ENCODE results near the gene CD44.

Gene CD44

DNA sequence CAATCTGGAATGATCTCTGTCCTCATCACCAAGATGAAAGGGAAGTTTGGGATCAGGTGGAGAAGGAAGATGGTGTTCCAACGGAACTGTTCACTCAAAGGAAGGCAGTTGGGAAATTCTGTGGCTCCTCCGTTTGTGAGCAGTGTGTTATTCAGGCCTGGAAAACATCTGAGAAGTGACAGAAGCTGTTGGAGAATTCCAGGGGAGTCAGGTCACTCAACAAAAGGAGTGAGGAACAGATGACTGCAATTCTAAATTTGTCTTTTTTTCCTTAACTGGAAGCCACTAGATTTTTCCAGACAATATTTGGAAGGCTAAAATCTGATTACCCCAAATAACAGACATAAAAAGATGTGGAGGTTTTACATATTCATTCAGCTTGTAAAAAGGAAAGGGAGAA is 107.8 kb downstream of the CD44 start:
- Histone ChIP-seq H3K27me3 (ENCODE audit: control insufficient read depth, insufficient read depth, low read length) (no peaks in the 10 kb centered on the region), H3K4me1 (ENCODE audit: control insufficient read depth, insufficient read depth, low read length) (peaks cover 16% of the 10 kb centered on the region), H3K9ac (ENCODE audit: low read depth, low read length) (no peak overlapping the region), H3K4me2 (ENCODE audit: low read length) (no peak overlapping the region), H3K36me3 (ENCODE audit: insufficient read depth, low read length) (no peaks in the 10 kb centered on the region), H3K9me3 (replicated peaks; ENCODE audit: low read length) (no peaks in the 10 kb centered on the region), H3K4me3 (ENCODE audit: low read length) (no peak overlapping the region)

DNA sequence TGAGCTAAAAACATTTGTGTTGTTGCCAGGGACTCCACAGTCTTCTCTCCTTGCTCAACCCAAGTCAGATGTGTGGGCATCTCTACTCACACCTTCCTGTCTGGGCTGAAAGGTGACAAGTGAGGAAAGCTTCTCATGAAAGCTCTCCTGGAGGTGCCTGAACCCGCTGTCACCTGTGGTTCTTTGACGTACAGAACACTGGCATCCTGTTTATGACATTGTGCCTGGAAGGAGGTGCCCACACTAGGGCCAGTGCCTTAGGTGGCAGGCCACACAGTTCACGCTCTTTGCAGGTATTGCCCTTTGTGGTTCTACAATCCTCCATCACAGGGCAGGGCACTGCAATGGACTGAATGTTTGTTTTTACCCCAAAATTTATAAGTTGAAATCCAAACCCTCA is 108.5 kb downstream of the CD44 start:
- no peak overlapping the region for H3K4me3 ChIP-seq (ENCODE audit: low read length)
- H3K4me1 ChIP-seq (ENCODE audit: control insufficient read depth, insufficient read depth, low read length), result peaks cover 10% of the 10 kb centered on the region
- H3K27me3 ChIP-seq (ENCODE audit: control insufficient read depth, insufficient read depth, low read length), result no peaks in the 10 kb centered on the region
- H3K4me2 ChIP-seq (ENCODE audit: low read length), result no peak overlapping the region
- H3K36me3 ChIP-seq (ENCODE audit: insufficient read depth, low read length), result no peaks in the 10 kb centered on the region
- H3K9ac ChIP-seq (ENCODE audit: low read depth, low read length), result no peak overlapping the region
- no peaks in the 10 kb centered on the region for H3K9me3 ChIP-seq (replicated peaks; ENCODE audit: low read length)

DNA sequence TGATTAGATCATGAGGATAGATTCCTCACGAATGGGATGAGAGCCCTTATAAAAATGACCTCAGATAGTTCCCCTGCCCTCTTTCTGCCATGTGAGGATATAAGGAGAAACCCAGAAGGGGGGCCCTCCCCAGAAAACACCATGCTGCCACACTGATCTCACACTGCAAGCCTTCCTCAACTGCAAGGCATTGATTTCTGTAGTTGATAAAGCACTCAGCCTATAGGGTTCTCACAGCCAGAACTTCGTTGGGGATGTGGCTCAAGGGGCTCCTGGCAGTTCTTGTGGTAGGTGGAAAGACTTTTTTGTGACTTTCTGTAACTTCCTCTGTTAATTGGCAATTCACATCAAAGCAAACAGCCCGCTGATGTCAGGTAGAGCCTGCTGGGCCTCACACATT is 108.9 kb downstream of the CD44 start:
- Histone ChIP-seq H3K4me3 (ENCODE audit: low read length) (no peak overlapping the region), H3K36me3 (ENCODE audit: insufficient read depth, low read length) (no peaks in the 10 kb centered on the region), H3K4me1 (ENCODE audit: control insufficient read depth, insufficient read depth, low read length) (peaks cover 6% of the 10 kb centered on the region), H3K9me3 (replicated peaks; ENCODE audit: low read length) (no peaks in the 10 kb centered on the region), H3K4me2 (ENCODE audit: low read length) (no peak overlapping the region), H3K27me3 (ENCODE audit: control insufficient read depth, insufficient read depth, low read length) (no peaks in the 10 kb centered on the region), H3K9ac (ENCODE audit: low read depth, low read length) (no peak overlapping the region)

DNA sequence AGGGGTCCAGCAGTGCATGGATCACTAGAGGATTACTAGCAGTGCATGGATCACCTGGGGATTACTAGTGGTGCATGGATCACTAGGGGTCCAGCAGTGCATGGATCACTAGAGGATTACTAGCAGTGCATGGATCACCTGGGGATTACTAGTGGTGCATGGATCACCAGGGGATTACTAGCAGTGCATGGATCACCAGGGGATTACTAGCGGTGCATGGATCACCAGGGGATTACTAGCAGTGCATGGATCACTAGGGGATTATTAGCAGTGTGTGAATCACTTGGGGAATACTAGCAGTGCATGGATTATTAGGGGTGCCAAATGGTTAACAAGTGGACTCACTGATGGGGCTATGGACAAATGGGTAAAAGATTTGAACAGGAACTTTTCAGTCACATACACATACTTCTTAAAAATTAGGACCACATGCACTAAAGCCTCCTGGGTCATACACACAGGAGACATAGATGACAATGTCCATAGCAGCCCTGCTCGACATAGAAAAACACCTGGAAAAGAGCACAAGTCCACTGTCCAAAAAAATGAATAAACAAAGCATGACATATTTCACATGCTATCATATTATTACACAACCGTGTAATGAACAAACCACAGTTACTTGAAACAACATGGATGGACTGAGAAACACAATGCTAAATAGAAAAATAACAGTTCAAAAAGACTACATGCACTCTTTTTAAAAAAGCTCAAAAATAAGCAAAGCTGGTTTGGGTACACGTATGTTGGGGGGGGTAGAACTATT is 109.8 kb downstream of the CD44 start:
- Histone ChIP-seq H3K9me3 (replicated peaks; ENCODE audit: low read length) (no peaks in the 10 kb centered on the region), H3K4me1 (ENCODE audit: control insufficient read depth, insufficient read depth, low read length) (no peaks in the 10 kb centered on the region), H3K36me3 (ENCODE audit: insufficient read depth, low read length) (no peaks in the 10 kb centered on the region), H3K4me2 (ENCODE audit: low read length) (no peak overlapping the region), H3K9ac (ENCODE audit: low read depth, low read length) (no peak overlapping the region), H3K27me3 (ENCODE audit: control insufficient read depth, insufficient read depth, low read length) (no peaks in the 10 kb centered on the region), H3K4me3 (ENCODE audit: low read length) (no peak overlapping the region)

DNA sequence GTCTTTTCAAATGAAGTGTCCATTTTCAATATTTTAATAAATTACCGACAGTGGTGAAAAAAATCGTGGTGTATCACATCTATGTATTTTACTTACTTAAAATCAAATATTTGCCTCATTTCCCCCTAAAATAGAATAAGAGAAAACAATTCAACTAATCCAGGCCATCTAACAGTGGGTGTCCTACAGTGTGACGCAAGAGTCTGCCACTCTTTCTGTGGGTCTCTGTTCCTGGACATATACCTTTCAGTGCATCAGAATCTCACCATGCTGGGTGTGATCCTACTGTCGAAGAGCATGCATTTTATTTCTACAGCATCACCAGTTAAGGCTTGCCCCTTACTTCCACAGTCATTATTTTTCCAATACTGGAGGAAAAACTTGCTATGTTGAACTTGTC is 111.2 kb downstream of the CD44 start:
- Histone ChIP-seq H3K9ac (ENCODE audit: low read depth, low read length) (no peak overlapping the region), H3K27me3 (ENCODE audit: control insufficient read depth, insufficient read depth, low read length) (no peaks in the 10 kb centered on the region), H3K4me3 (ENCODE audit: low read length) (no peak overlapping the region), H3K9me3 (replicated peaks; ENCODE audit: low read length) (no peaks in the 10 kb centered on the region), H3K4me2 (ENCODE audit: low read length) (no peak overlapping the region), H3K36me3 (ENCODE audit: insufficient read depth, low read length) (no peaks in the 10 kb centered on the region), H3K4me1 (ENCODE audit: control insufficient read depth, insufficient read depth, low read length) (no peaks in the 10 kb centered on the region)

DNA sequence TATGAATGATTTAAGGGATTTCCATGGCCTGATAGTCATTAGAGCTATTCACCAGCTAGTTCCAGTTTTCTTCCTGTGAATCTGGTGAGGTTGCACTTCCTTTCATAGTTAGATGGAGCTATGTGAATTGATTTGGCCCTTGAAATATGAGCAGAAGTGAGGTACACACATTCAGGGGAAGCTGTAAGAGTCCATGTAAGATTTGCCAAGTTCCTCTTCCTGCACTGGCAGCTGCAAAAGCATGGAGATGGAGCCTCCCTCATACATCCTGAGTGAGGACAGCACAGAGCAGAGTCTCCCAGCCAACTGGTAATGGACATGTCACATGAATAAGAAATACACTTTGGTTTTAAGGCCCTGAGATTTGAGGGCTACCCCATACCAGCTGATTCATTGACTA is 111.7 kb downstream of the CD44 start:
- no peaks in the 10 kb centered on the region for H3K36me3 ChIP-seq (ENCODE audit: insufficient read depth, low read length)
- H3K27me3 ChIP-seq (ENCODE audit: control insufficient read depth, insufficient read depth, low read length), result no peaks in the 10 kb centered on the region
- H3K4me1 ChIP-seq (ENCODE audit: control insufficient read depth, insufficient read depth, low read length), result no peaks in the 10 kb centered on the region
- H3K9ac ChIP-seq (ENCODE audit: low read depth, low read length), result no peak overlapping the region
- H3K4me2 ChIP-seq (ENCODE audit: low read length), result no peak overlapping the region
- no peaks in the 10 kb centered on the region for H3K9me3 ChIP-seq (replicated peaks; ENCODE audit: low read length)
- no peak overlapping the region for H3K4me3 ChIP-seq (ENCODE audit: low read length)

DNA sequence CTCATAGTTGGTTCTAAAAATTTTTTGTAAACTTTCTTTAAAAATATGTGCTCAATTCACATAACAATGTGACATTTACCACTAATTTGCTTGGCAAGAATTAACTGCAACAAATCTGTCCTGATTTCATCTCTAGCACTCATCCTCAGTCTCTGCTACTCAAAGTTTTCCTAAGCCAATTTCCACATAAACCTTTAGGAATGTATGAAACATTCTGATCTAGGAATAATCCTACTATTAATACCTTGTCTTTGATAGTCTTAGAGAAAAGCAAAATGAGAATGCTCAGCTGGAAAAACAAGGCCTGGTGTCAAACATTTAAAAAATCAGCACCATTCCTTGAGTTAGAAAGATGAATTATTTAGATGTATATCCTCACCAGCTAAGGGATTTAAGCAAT is 114.3 kb downstream of the CD44 start:
- Histone ChIP-seq H3K27me3 (ENCODE audit: control insufficient read depth, insufficient read depth, low read length) (no peaks in the 10 kb centered on the region), H3K9ac (ENCODE audit: low read depth, low read length) (no peak overlapping the region), H3K4me2 (ENCODE audit: low read length) (no peak overlapping the region), H3K9me3 (replicated peaks; ENCODE audit: low read length) (no peaks in the 10 kb centered on the region), H3K4me1 (ENCODE audit: control insufficient read depth, insufficient read depth, low read length) (no peaks in the 10 kb centered on the region), H3K4me3 (ENCODE audit: low read length) (no peak overlapping the region), H3K36me3 (ENCODE audit: insufficient read depth, low read length) (no peaks in the 10 kb centered on the region)

DNA sequence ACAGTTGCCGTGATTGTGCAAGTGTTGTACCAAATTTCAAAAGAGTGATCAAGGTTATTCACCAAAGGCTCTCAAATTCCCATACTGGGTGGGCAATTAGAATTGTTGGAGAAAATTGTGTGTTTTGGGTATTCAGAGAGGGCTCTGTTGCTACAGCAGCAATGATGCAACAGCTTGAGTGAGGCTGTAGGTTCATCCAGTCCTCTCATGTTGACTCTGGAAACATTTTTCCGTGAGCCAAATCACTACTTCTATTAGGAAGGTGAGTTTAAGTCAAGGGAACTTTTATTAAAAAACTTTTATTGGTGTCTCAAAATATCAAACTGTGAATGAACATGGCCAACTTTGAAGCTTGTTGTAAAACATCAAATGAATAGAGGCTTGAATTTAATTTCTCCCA is 116.5 kb downstream of the CD44 start:
- H3K36me3 ChIP-seq (ENCODE audit: insufficient read depth, low read length), result no peaks in the 10 kb centered on the region
- H3K27me3 ChIP-seq (ENCODE audit: control insufficient read depth, insufficient read depth, low read length), result no peaks in the 10 kb centered on the region
- peaks cover 6% of the 10 kb centered on the region for H3K4me1 ChIP-seq (ENCODE audit: control insufficient read depth, insufficient read depth, low read length)
- no peak overlapping the region for H3K4me3 ChIP-seq (ENCODE audit: low read length)
- no peak overlapping the region for H3K4me2 ChIP-seq (ENCODE audit: low read length)
- no peak overlapping the region for H3K9ac ChIP-seq (ENCODE audit: low read depth, low read length)
- no peaks in the 10 kb centered on the region for H3K9me3 ChIP-seq (replicated peaks; ENCODE audit: low read length)

DNA sequence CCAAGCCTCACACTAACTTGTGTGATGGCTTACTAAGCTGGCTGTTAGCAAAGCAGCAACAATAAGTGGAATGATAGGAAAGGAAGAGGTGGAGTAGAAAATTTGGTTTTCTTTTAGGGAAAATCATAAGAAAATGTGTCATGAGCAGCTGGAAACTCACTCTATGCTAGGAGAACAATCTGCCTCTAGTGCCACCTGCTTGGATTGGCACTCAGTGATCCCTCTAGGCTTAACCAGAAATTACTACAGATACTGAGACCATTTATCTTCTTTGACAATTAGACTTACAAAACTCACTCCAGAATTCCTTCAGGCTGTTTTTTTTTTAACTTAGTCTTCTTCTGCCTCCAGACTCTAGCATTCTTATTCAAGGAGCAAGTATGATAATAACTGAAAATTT is 117.3 kb downstream of the CD44 start:
- Histone ChIP-seq H3K4me1 (ENCODE audit: control insufficient read depth, insufficient read depth, low read length) (peaks cover 12% of the 10 kb centered on the region), H3K4me3 (ENCODE audit: low read length) (no peak overlapping the region), H3K27me3 (ENCODE audit: control insufficient read depth, insufficient read depth, low read length) (no peaks in the 10 kb centered on the region), H3K9ac (ENCODE audit: low read depth, low read length) (no peak overlapping the region), H3K4me2 (ENCODE audit: low read length) (no peak overlapping the region), H3K36me3 (ENCODE audit: insufficient read depth, low read length) (no peaks in the 10 kb centered on the region), H3K9me3 (replicated peaks; ENCODE audit: low read length) (no peaks in the 10 kb centered on the region)

DNA sequence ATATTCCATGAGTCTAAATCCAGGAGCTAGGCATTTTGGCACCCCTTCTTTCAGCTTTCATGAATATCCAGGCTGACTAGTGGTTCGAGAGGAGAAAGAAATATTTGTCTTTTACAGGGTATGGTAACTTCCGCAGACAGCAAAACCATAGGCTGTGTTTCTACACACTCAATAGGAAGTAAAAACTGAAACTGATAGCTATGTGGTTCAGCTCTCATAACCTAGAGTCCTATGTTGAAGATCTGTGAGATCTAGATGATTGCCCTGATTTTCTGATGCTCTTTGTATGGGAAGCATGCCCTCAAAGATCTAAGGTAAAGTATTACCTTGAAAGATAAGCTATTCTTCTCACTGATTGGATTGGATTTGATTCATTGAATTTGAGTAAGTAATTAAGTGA is 118.3 kb downstream of the CD44 start:
- H3K9me3 ChIP-seq (replicated peaks; ENCODE audit: low read length), result no peaks in the 10 kb centered on the region
- no peak overlapping the region for H3K9ac ChIP-seq (ENCODE audit: low read depth, low read length)
- H3K4me1 ChIP-seq (ENCODE audit: control insufficient read depth, insufficient read depth, low read length), result peaks cover 12% of the 10 kb centered on the region
- H3K4me2 ChIP-seq (ENCODE audit: low read length), result no peak overlapping the region
- no peak overlapping the region for H3K4me3 ChIP-seq (ENCODE audit: low read length)
- no peaks in the 10 kb centered on the region for H3K36me3 ChIP-seq (ENCODE audit: insufficient read depth, low read length)
- no peaks in the 10 kb centered on the region for H3K27me3 ChIP-seq (ENCODE audit: control insufficient read depth, insufficient read depth, low read length)

DNA sequence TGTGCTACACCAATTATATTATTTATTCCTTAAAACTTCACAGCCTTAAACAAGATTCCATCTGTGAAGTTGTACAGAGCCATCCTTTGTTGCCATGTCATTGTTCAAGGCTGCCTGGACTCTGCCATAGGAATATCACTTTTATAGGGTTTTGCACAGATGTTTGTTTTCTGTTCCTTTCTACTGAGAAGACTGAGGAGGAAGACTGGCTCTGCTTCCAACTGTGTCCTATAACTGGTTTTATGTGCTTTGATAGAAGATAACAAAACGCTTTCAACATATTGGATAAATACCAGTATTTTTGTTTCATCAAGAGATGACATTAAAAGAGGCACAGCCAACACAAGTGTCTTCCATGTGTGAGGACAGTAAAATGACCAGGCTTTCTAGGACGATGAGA is 120.6 kb downstream of the CD44 start:
- Histone ChIP-seq H3K9me3 (replicated peaks; ENCODE audit: low read length) (no peaks in the 10 kb centered on the region), H3K36me3 (ENCODE audit: insufficient read depth, low read length) (no peaks in the 10 kb centered on the region), H3K9ac (ENCODE audit: low read depth, low read length) (no peak overlapping the region), H3K4me2 (ENCODE audit: low read length) (no peak overlapping the region), H3K4me3 (ENCODE audit: low read length) (no peak overlapping the region), H3K4me1 (ENCODE audit: control insufficient read depth, insufficient read depth, low read length) (peaks cover 12% of the 10 kb centered on the region), H3K27me3 (ENCODE audit: control insufficient read depth, insufficient read depth, low read length) (no peaks in the 10 kb centered on the region)

DNA sequence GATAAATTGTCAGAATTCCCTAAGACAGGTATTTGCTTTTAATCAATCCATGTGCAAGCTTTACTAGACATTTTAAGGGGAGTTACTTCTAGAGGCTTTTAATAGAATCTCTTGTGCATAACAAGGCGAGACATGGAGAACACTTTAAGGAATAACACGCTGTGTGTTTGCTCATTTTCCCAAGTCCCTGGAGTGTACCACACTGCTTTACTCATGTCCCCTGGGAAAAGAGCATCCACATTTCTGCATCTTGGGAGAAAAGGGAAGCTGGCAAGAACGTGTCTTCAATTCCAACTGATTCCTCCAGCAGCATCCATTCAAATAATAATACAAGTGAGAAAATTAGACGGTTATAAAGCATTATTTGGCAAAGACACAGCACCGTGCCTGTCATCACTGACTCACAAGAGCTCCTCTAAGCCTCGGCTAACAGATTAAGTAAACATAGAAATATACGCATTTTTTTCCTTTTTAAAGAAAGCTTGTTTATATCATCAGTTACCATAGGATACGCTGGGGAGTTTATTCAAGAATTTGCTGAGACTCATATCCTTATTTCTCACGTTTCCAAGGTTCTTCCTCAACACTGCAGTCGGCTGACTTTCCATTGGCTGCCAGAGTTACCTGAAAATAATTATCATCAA is 121.5 kb downstream of the CD44 start:
- no peaks in the 10 kb centered on the region for H3K36me3 ChIP-seq (ENCODE audit: insufficient read depth, low read length)
- H3K9me3 ChIP-seq (replicated peaks; ENCODE audit: low read length), result no peaks in the 10 kb centered on the region
- H3K4me3 ChIP-seq (ENCODE audit: low read length), result no peak overlapping the region
- peak overlapping the region; percentile 24 for H3K9ac ChIP-seq (ENCODE audit: low read depth, low read length)
- peaks cover 12% of the 10 kb centered on the region for H3K4me1 ChIP-seq (ENCODE audit: control insufficient read depth, insufficient read depth, low read length)
- H3K27me3 ChIP-seq (ENCODE audit: control insufficient read depth, insufficient read depth, low read length), result no peaks in the 10 kb centered on the region
- H3K4me2 ChIP-seq (ENCODE audit: low read length), result peak overlapping the region; percentile 55

Data from skeletal muscle satellite cell (primary cell).